NCI-H1092 treated with DMSO at 0.1 percent for 48 hours (cell line): ENCODE measurements around the gene ACOX3.
"Not testable (repeated sequence)": the region's sequence is repeated elsewhere in the genome, so short reads cannot be mapped to it uniquely, and the experiment has no call there.

Experiments used
- DNase-seq: peaks from one replicate; lab custom pipeline; 2025; lab: John Stamatoyannopoulos, UW

The ACOX3 gene

GRCh38 chr4:8440492-8441311 is at the start of gene ACOX3, which contains the start of gene TRMT44:
Gene ACOX3, minus strand, starts transcription at chr4:8440723. Its CDS starts 24,202 bp downstream, at chr4:8416521.
Gene TRMT44, plus strand, starts transcription at chr4:8440777. Its CDS starts 46 bp downstream, at chr4:8440823.
- DNase-seq = peak; percentile 85

- DNase-seq = no peak
Measured at GRCh38 chr4:8488791-8489369, 48.4 kb upstream of the ACOX3 start.

- not testable (repeated sequence) for DNase-seq
Measured at GRCh38 chr4:8486643-8487042, 46.1 kb upstream of the ACOX3 start.

- no peak for DNase-seq
Measured at GRCh38 chr4:8480221-8480620, 39.7 kb upstream of the ACOX3 start.

- no peak for DNase-seq
Measured at GRCh38 chr4:8478801-8479744, 38.5 kb upstream of the ACOX3 start.

- no peak for DNase-seq
Measured at GRCh38 chr4:8478371-8478770, 37.8 kb upstream of the ACOX3 start.

- no peak for DNase-seq
Measured at GRCh38 chr4:8477676-8478075, 37.2 kb upstream of the ACOX3 start.

GRCh38 chr4:8477095-8477635 is 36.6 kb upstream of the ACOX3 start:
- no peak for DNase-seq

GRCh38 chr4:8475751-8476575 is 35.4 kb upstream of the ACOX3 start:
- no peak for DNase-seq

- DNase-seq = no peak
Measured at GRCh38 chr4:8474856-8475255, 34.3 kb upstream of the ACOX3 start.

GRCh38 chr4:8473920-8474590 is 33.5 kb upstream of the ACOX3 start:
- no peak for DNase-seq

- DNase-seq = no peak
Measured at GRCh38 chr4:8473198-8473919, 32.8 kb upstream of the ACOX3 start.

GRCh38 chr4:8472689-8473197 is 32.2 kb upstream of the ACOX3 start:
- no peak for DNase-seq

- DNase-seq = no peak
Measured at GRCh38 chr4:8472158-8472688, 31.7 kb upstream of the ACOX3 start.

GRCh38 chr4:8471211-8471875 is 30.8 kb upstream of the ACOX3 start:
- DNase-seq = no peak

GRCh38 chr4:8470451-8471024 is 30.0 kb upstream of the ACOX3 start:
- no peak for DNase-seq

- no peak for DNase-seq
Measured at GRCh38 chr4:8469550-8469949, 29.0 kb upstream of the ACOX3 start.

GRCh38 chr4:8468746-8469535 is 28.4 kb upstream of the ACOX3 start:
- DNase-seq = peak; percentile 9
